Bladder microvascular endothelial cell (primary cell): ENCODE results near the gene TCTN2. TPM values are rescaled to one million over a fixed set of nuclear protein-coding genes. Genes with fewer than 3 reads are reported as not detected.

Experiments used
- total RNA-seq: library from RNA; depleted of rRNA; stranded (reverse); fragments of >200 nt; gene quantifications from 2 replicates; pipeline ENCODE4 v1.2.3, GENCODE V29; 2014

The TCTN2 gene
- total RNA-seq = 4.9 and 10.4 TPM in 2 replicates

DNA sequence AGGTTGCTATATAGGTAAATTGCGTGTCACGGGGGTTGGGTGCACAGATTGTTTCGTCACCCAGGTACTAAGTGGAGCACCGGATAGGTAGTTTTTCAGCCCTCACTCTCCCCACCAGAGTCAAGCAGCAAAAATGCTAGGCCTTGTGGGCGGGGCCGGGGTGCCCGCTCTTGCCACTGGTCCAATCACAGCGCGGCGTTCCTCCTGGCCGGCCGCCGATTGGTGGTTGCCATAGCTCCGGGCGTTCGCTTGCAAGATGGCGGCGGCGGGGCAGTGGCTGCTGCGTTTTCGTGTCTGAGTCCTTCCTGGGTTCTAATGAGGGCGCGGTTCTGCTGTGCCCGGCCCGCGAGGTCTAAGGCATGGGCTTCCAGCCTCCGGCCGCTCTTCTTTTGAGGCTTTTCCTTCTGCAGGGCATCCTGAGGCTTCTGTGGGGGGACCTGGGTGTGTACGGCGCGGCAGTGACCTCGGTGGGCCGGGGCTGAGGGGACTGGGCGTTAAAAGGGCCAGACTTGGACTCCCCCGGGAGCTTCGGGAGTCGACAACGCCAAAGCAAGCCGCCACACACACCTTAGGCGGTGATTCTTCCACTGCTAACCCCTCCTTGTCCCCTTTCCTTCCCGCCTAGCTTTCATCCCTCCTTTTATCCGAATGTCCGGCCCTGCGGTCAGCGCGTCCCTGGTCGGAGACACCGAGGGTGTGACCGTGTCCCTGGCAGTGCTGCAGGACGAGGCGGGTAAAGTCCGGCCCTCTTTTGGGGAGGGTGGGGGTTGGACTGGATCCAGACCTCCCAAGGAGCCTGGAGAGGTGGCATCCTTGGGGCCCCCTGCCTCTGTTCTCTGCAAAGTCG lies at the start of gene TCTN2:
TCTN2 (plus strand) TSS at position 232 of the 847 bp plus-strand sequence; CDS start at position 360, 128 bp downstream.

DNA sequence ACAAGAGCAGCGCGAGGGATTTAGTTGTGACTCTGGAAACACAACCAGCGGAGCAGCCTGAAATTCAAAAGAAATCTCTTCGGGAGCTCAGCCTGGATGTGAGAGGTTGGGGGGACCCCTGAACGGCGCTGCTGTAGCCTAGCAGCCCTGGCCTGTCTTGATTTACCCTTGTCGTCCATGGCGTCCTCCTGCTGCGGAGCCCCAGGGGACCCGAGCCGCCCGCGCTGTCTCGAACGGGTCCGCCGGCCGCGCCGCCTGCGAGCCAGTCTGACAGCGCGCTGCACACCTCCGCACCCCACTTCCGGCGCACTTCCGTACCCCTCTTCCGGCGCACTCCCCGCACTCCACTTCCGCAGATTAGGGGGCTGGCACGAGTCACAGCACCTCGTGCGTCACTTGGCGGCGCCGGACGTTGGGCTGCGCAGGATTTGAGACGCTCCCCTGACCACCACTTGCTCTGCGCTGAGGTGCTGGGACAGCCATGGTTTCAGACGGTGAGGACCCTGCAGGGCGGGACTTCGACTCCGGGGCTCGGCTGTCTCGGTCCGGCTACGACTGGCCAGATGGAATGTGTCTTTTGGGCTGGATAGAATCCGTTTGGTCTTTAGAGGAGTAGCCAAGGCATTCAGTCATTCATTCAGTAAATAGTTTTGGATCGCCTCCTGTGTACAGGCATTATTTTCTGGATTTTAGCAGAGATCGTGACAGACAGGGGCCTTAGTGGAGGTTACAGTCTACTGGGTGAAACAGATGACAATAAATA lies 37.4 kb upstream of the TCTN2 start, which contains the start of the genes EIF2B1 and GTF2H3:
EIF2B1 (minus strand) TSS at position 308 of the 763 bp plus-strand sequence; CDS start at position 179, 129 bp downstream.
GTF2H3 (plus strand) TSS at position 451 of the 763 bp plus-strand sequence; CDS start at position 482, 31 bp downstream.

Other genes with a start within 250 kb of the TCTN2 start
- gene RILPL2, start 234.4 kb upstream of the TCTN2 start, total RNA-seq = 3.2 and 7.6 TPM in 2 replicates
- 14.2 and 15.4 TPM in 2 replicates for gene SNRNP35, start 213.0 kb upstream of the TCTN2 start, total RNA-seq
- gene RILPL1, start 137.4 kb upstream of the TCTN2 start, total RNA-seq = 5.2 and 14.9 TPM in 2 replicates
- 277 and 319 TPM in 2 replicates for gene TMED2, start 86.6 kb upstream of the TCTN2 start, total RNA-seq
- 12.1 and 15.0 TPM in 2 replicates for gene DDX55, start 69.0 kb upstream of the TCTN2 start, total RNA-seq
- gene EIF2B1, start 37.4 kb upstream of the TCTN2 start, total RNA-seq = 34.0 and 54.2 TPM in 2 replicates
- gene GTF2H3, start 37.3 kb upstream of the TCTN2 start, total RNA-seq = 16.7 and 28.6 TPM in 2 replicates
- 17.6 and 37.3 TPM in 2 replicates for gene ATP6V0A2, start 41.2 kb downstream of the TCTN2 start, total RNA-seq
- 0.06 and 0.16 TPM in 2 replicates for gene DNAH10, start 91.2 kb downstream of the TCTN2 start, total RNA-seq